IgD-negative memory B cell (primary cell): Measurements from ENCODE around the gene KIZ. TPM values are rescaled to one million over a fixed set of nuclear protein-coding genes. Genes with fewer than 3 reads are reported as not detected.
A peak's percentile ranks its signal among the peaks of the same experiment; 100 is the strongest.

ENCODE experiments used
- H3K27ac Mint-ChIP-seq, 3 donors: one replicate each; pipeline ENCODE4 v1.8.0; 2020 to 2022; ENCODE audit warnings: mild to moderate bottlenecking in 3 of 3, mixed read lengths in 3 of 3, moderate library complexity in 1 of 3
- H3K27me3 Mint-ChIP-seq: one replicate; pipeline ENCODE4 v1.8.0; 2021; ENCODE audit warnings: mixed read lengths
- H3K36me3 Mint-ChIP-seq: one replicate; pipeline ENCODE4 v1.8.0; 2020; ENCODE audit warnings: mild to moderate bottlenecking, mixed read lengths
- H3K4me1 Mint-ChIP-seq, 3 donors: one replicate each; pipeline ENCODE4 v1.8.0; 2020 to 2022; ENCODE audit warnings: mixed read lengths in 3 of 3, mild to moderate bottlenecking in 1 of 3
- H3K4me3 Mint-ChIP-seq, 4 donors: one replicate each; pipeline ENCODE4 v1.8.0; 2020 to 2022; ENCODE audit warnings: mild to moderate bottlenecking in 4 of 4, mixed read lengths in 4 of 4, moderate library complexity in 3 of 4
- H3K9me3 Mint-ChIP-seq, 3 donors: one replicate each; pipeline ENCODE4 v1.8.0; 2020 to 2021; ENCODE audit warnings: mixed read lengths in 3 of 3, mild to moderate bottlenecking in 1 of 3
- polyA plus RNA-seq: library from polyadenylated mRNA; unstranded; fragments of 300-500 nt; fragmentation: Illumina TruSeq; gene quantifications from one replicate; pipeline ENCODE4 v1.2.3, GENCODE V29; 2021

KIZ gene
- polyA plus RNA-seq, 1 donor from 2014 or later, result 26.2 TPM

- H3K9me3 Mint-ChIP-seq, result peaks cover 0 to 3% (median 0%) of the 10 kb centered on the region in 3 donors
- H3K27me3 Mint-ChIP-seq, result peaks cover 2% of the 10 kb centered on the region
- no peak overlapping the region for H3K27ac Mint-ChIP-seq
- no peaks in the 10 kb centered on the region for H3K4me1 Mint-ChIP-seq
- no peak overlapping the region for H3K4me3 Mint-ChIP-seq
- H3K36me3 Mint-ChIP-seq, result no peaks in the 10 kb centered on the region
Observed at GRCh38 chr20:21257192-21257591, 131.3 kb downstream of the KIZ start.

- peaks cover 0 to 3% (median 0%) of the 10 kb centered on the region in 3 donors for H3K9me3 Mint-ChIP-seq
- no peaks in the 10 kb centered on the region for H3K27me3 Mint-ChIP-seq
- H3K4me1 Mint-ChIP-seq, result no peaks in the 10 kb centered on the region
- H3K27ac Mint-ChIP-seq, result no peak overlapping the region
- H3K4me3 Mint-ChIP-seq, result no peak overlapping the region
- no peaks in the 10 kb centered on the region for H3K36me3 Mint-ChIP-seq
Observed at GRCh38 chr20:21258411-21258810, 132.5 kb downstream of the KIZ start.

- H3K27ac Mint-ChIP-seq, result peak overlapping the region in 1 of 3 donors; percentile 59
- H3K4me3 Mint-ChIP-seq, result no peak overlapping the region
- peaks cover 0 to 3% (median 0%) of the 10 kb centered on the region in 3 donors for H3K9me3 Mint-ChIP-seq
- no peaks in the 10 kb centered on the region for H3K36me3 Mint-ChIP-seq
- H3K4me1 Mint-ChIP-seq, result no peaks in the 10 kb centered on the region
- no peaks in the 10 kb centered on the region for H3K27me3 Mint-ChIP-seq
Observed at GRCh38 chr20:21259346-21259745, 133.5 kb downstream of the KIZ start.

- Mint-ChIP-seq H3K4me3 (no peak overlapping the region), H3K27me3 (peaks cover 2% of the 10 kb centered on the region), H3K27ac (no peak overlapping the region), H3K4me1 (no peaks in the 10 kb centered on the region), H3K9me3 (peaks cover 0 to 6% (median 2%) of the 10 kb centered on the region in 3 donors), H3K36me3 (peaks cover 2% of the 10 kb centered on the region)
Observed at GRCh38 chr20:21262812-21263211, 136.9 kb downstream of the KIZ start.

- Mint-ChIP-seq H3K9me3 (peaks cover 0 to 7% (median 2%) of the 10 kb centered on the region in 3 donors), H3K4me1 (no peaks in the 10 kb centered on the region), H3K27ac (no peak overlapping the region), H3K27me3 (peaks cover 2% of the 10 kb centered on the region), H3K4me3 (no peak overlapping the region), H3K36me3 (peaks cover 2% of the 10 kb centered on the region)
Observed at GRCh38 chr20:21265261-21266190, 139.6 kb downstream of the KIZ start.

GRCh38 chr20:21266191-21266536, 140.3 kb downstream of the KIZ start:
- H3K27ac Mint-ChIP-seq, result peak overlapping the region in 1 of 3 donors; percentile 21
- H3K4me3 Mint-ChIP-seq, result no peak overlapping the region
- H3K36me3 Mint-ChIP-seq, result peaks cover 2% of the 10 kb centered on the region

GRCh38 chr20:21269772-21270171, 143.9 kb downstream of the KIZ start:
- Mint-ChIP-seq H3K4me1 (no peaks in the 10 kb centered on the region), H3K27me3 (peaks cover 8% of the 10 kb centered on the region), H3K9me3 (peaks cover 0 to 3% (median 2%) of the 10 kb centered on the region in 3 donors), H3K36me3 (peaks cover 3% of the 10 kb centered on the region), H3K4me3 (no peak overlapping the region), H3K27ac (no peak overlapping the region)

More at GRCh38 chr20:21266191-21266536, 140.3 kb downstream of the KIZ start:
- H3K27me3 Mint-ChIP-seq, result peaks cover 2% of the 10 kb centered on the region
- H3K4me1 Mint-ChIP-seq, result no peaks in the 10 kb centered on the region
- H3K9me3 Mint-ChIP-seq, result peaks cover 0 to 3% (median 2%) of the 10 kb centered on the region in 3 donors

GRCh38 chr20:21270806-21271205, 144.9 kb downstream of the KIZ start:
- Mint-ChIP-seq H3K27ac (no peak overlapping the region), H3K9me3 (peaks cover 0 to 3% (median 2%) of the 10 kb centered on the region in 3 donors), H3K36me3 (peaks cover 2% of the 10 kb centered on the region), H3K4me3 (no peak overlapping the region), H3K27me3 (peaks cover 12% of the 10 kb centered on the region), H3K4me1 (no peaks in the 10 kb centered on the region)

- H3K9me3 Mint-ChIP-seq, result peaks cover 0 to 3% (median 0%) of the 10 kb centered on the region in 3 donors
- H3K27me3 Mint-ChIP-seq, result peaks cover 12% of the 10 kb centered on the region
- no peak overlapping the region for H3K27ac Mint-ChIP-seq
- H3K4me1 Mint-ChIP-seq, result no peaks in the 10 kb centered on the region
- no peak overlapping the region for H3K4me3 Mint-ChIP-seq
- peaks cover 2% of the 10 kb centered on the region for H3K36me3 Mint-ChIP-seq
Observed at GRCh38 chr20:21272279-21272678, 146.4 kb downstream of the KIZ start.

- no peaks in the 10 kb centered on the region for H3K4me1 Mint-ChIP-seq
- peaks cover 12% of the 10 kb centered on the region for H3K27me3 Mint-ChIP-seq
- H3K4me3 Mint-ChIP-seq, result no peak overlapping the region
- peaks cover 0 to 2% (median 0%) of the 10 kb centered on the region in 3 donors for H3K9me3 Mint-ChIP-seq
- H3K36me3 Mint-ChIP-seq, result peaks cover 2% of the 10 kb centered on the region
- H3K27ac Mint-ChIP-seq, result no peak overlapping the region
Observed at GRCh38 chr20:21272679-21273078, 146.8 kb downstream of the KIZ start.

- Mint-ChIP-seq H3K27ac (no peak overlapping the region), H3K4me3 (no peak overlapping the region), H3K9me3 (no peaks in the 10 kb centered on the region), H3K27me3 (peaks cover 12% of the 10 kb centered on the region), H3K36me3 (peaks cover 2% of the 10 kb centered on the region), H3K4me1 (no peaks in the 10 kb centered on the region)
Observed at GRCh38 chr20:21273755-21274386, 148.0 kb downstream of the KIZ start.

- H3K4me1 Mint-ChIP-seq, result no peaks in the 10 kb centered on the region
- peaks cover 0 to 3% (median 1%) of the 10 kb centered on the region in 3 donors for H3K9me3 Mint-ChIP-seq
- H3K27me3 Mint-ChIP-seq, result peaks cover 7% of the 10 kb centered on the region
- no peak overlapping the region for H3K27ac Mint-ChIP-seq
- no peaks in the 10 kb centered on the region for H3K36me3 Mint-ChIP-seq
- no peak overlapping the region for H3K4me3 Mint-ChIP-seq
Observed at GRCh38 chr20:21278829-21279228, 152.9 kb downstream of the KIZ start.

- no peaks in the 10 kb centered on the region for H3K4me1 Mint-ChIP-seq
- H3K27ac Mint-ChIP-seq, result no peak overlapping the region
- no peak overlapping the region for H3K4me3 Mint-ChIP-seq
- H3K27me3 Mint-ChIP-seq, result peaks cover 4% of the 10 kb centered on the region
- peaks cover 0 to 3% (median 1%) of the 10 kb centered on the region in 3 donors for H3K9me3 Mint-ChIP-seq
- no peaks in the 10 kb centered on the region for H3K36me3 Mint-ChIP-seq
Observed at GRCh38 chr20:21279706-21280521, 154.0 kb downstream of the KIZ start.

GRCh38 chr20:21280522-21281016, 154.7 kb downstream of the KIZ start:
- peaks cover under 1 to 4% (median 2%) of the 10 kb centered on the region in 3 donors for H3K9me3 Mint-ChIP-seq
- no peaks in the 10 kb centered on the region for H3K4me1 Mint-ChIP-seq
- H3K27me3 Mint-ChIP-seq, result peaks cover 3% of the 10 kb centered on the region
- no peak overlapping the region for H3K27ac Mint-ChIP-seq
- H3K4me3 Mint-ChIP-seq, result no peak overlapping the region
- H3K36me3 Mint-ChIP-seq, result no peaks in the 10 kb centered on the region
